DOHH2 (cell line): ENCODE data around the gene SLC9A9.

Experiments used
- CTCF ChIP-seq: fragments of 200-600 bp; sonication (generic); IDR thresholded peaks from one replicate; pipeline ENCODE4 v1.5.1; 2014; ENCODE audit warnings: antibody characterized with exemption, mild to moderate bottlenecking, low read depth, low read length; ENCODE audit not compliant: poor library complexity, severe bottlenecking
- EZH2phosphoT487 ChIP-seq: fragments of 200-600 bp; sonication (generic); IDR thresholded peaks from 2 replicates; pipeline ENCODE4 v1.6.1; 2017; ENCODE audit warnings: borderline replicate concordance, mild to moderate bottlenecking, antibody characterized with exemption, low read length, moderate library complexity, mixed read lengths

- TF ChIP-seq CTCF, result no peak
- TF ChIP-seq EZH2phosphoT487, result no peak
Measured at GRCh38 chr3:143849854-143850549, 1.7 kb upstream of the SLC9A9 start.
